ENCODE measurements around the gene PARP11. TPM values are rescaled to one million over a fixed set of nuclear protein-coding genes. Genes with fewer than 3 reads are reported as not detected.

PARP11 gene
- total RNA-seq, 1 donor from 2014 or later = 10.4 TPM

GRCh38 chr12:3815094-3815766 is 58.0 kb downstream of the PARP11 start:
- no peaks in the 10 kb centered on the region for H3K9me3 ChIP-seq (ENCODE audit: insufficient read depth, low read depth, low read length)
- H2AFZ ChIP-seq (ENCODE audit: low read depth, low read length) = no peak overlapping the region
- H3K36me3 ChIP-seq (ENCODE audit: insufficient read depth, low read length) = no peaks in the 10 kb centered on the region
- H3K4me2 ChIP-seq (ENCODE audit: low read length) = no peak overlapping the region
- peaks cover 4% of the 10 kb centered on the region for H3K36me3 Mint-ChIP-seq (ENCODE audit: low read depth, unreplicated experiment)
- TF ChIP-seq EZH2 (IDR thresholded peaks at IDR 0.05; ENCODE audit: insufficient read depth, low read length) (no peak), CTCF (IDR thresholded peaks at IDR 0.05; ENCODE audit: insufficient read depth, low read depth, low read length) (no peak)
- no peak for FAIRE-seq
- H3K9me3 Mint-ChIP-seq (ENCODE audit: unreplicated experiment) = no peaks in the 10 kb centered on the region
- no peaks in the 10 kb centered on the region for H3K4me1 ChIP-seq (ENCODE audit: insufficient read depth, low read length)
- no peaks in the 10 kb centered on the region for H3K27me3 Mint-ChIP-seq (ENCODE audit: low read depth, unreplicated experiment)
- no peak overlapping the region for H3K27ac Mint-ChIP-seq (ENCODE audit: unreplicated experiment)
- peaks cover 3% of the 10 kb centered on the region for H3K4me1 Mint-ChIP-seq (ENCODE audit: low read depth, unreplicated experiment)
- no peaks in the 10 kb centered on the region for H3K27me3 ChIP-seq (ENCODE audit: insufficient read depth, low read length)
- H3K27ac ChIP-seq (ENCODE audit: low read depth, low read length) = no peak overlapping the region
- no peak overlapping the region for H3K9ac ChIP-seq (ENCODE audit: low read length)
- DNase-seq (ENCODE audit: low read depth) = no peak
- no peaks in the 10 kb centered on the region for H4K20me1 ChIP-seq (ENCODE audit: insufficient read depth, low read length)
- no peak overlapping the region for H3K4me3 ChIP-seq (ENCODE audit: insufficient read depth, low read depth, low read length)
- H3K79me2 ChIP-seq (ENCODE audit: insufficient read depth, low read length) = no peaks in the 10 kb centered on the region
- no peak overlapping the region for H3K4me3 Mint-ChIP-seq (ENCODE audit: unreplicated experiment)

- Histone ChIP-seq H3K9ac (ENCODE audit: low read length) (no peak overlapping the region), H3K4me3 (ENCODE audit: insufficient read depth, low read depth, low read length) (no peak overlapping the region), H3K4me2 (ENCODE audit: low read length) (no peak overlapping the region), H3K36me3 (ENCODE audit: insufficient read depth, low read length) (no peaks in the 10 kb centered on the region), H3K9me3 (ENCODE audit: insufficient read depth, low read depth, low read length) (no peaks in the 10 kb centered on the region), H3K27ac (ENCODE audit: low read depth, low read length) (no peak overlapping the region), H3K4me1 (ENCODE audit: insufficient read depth, low read length) (no peaks in the 10 kb centered on the region), H2AFZ (ENCODE audit: low read depth, low read length) (no peak overlapping the region), H4K20me1 (ENCODE audit: insufficient read depth, low read length) (no peaks in the 10 kb centered on the region), H3K27me3 (ENCODE audit: insufficient read depth, low read length) (no peaks in the 10 kb centered on the region), H3K79me2 (ENCODE audit: insufficient read depth, low read length) (no peaks in the 10 kb centered on the region)
- FAIRE-seq (no peak), DNase-seq (ENCODE audit: low read depth) (no peak)
- Mint-ChIP-seq H3K27me3 (ENCODE audit: low read depth, unreplicated experiment) (no peaks in the 10 kb centered on the region), H3K36me3 (ENCODE audit: low read depth, unreplicated experiment) (peaks cover 2% of the 10 kb centered on the region), H3K27ac (ENCODE audit: unreplicated experiment) (no peak overlapping the region), H3K9me3 (ENCODE audit: unreplicated experiment) (no peaks in the 10 kb centered on the region), H3K4me1 (ENCODE audit: low read depth, unreplicated experiment) (no peaks in the 10 kb centered on the region), H3K4me3 (ENCODE audit: unreplicated experiment) (no peak overlapping the region)
- TF ChIP-seq CTCF (IDR thresholded peaks at IDR 0.05; ENCODE audit: insufficient read depth, low read depth, low read length) = no peak
- no peak for TF ChIP-seq EZH2 (IDR thresholded peaks at IDR 0.05; ENCODE audit: insufficient read depth, low read length)
Measured at GRCh38 chr12:3810540-3810939, 62.7 kb downstream of the PARP11 start.

- FAIRE-seq = no peak
Measured at GRCh38 chr12:3810016-3810370, 63.2 kb downstream of the PARP11 start.

More at GRCh38 chr12:3810016-3810370, 63.2 kb downstream of the PARP11 start:
- Mint-ChIP-seq H3K4me1 (ENCODE audit: low read depth, unreplicated experiment) (peaks cover 1% of the 10 kb centered on the region), H3K27ac (ENCODE audit: unreplicated experiment) (no peak overlapping the region), H3K9me3 (ENCODE audit: unreplicated experiment) (no peaks in the 10 kb centered on the region), H3K36me3 (ENCODE audit: low read depth, unreplicated experiment) (peaks cover 2% of the 10 kb centered on the region), H3K4me3 (ENCODE audit: unreplicated experiment) (no peak overlapping the region), H3K27me3 (ENCODE audit: low read depth, unreplicated experiment) (no peaks in the 10 kb centered on the region)
- Histone ChIP-seq H3K27ac (ENCODE audit: low read depth, low read length) (no peak overlapping the region), H3K79me2 (ENCODE audit: insufficient read depth, low read length) (no peaks in the 10 kb centered on the region), H3K4me2 (ENCODE audit: low read length) (no peak overlapping the region), H3K4me3 (ENCODE audit: insufficient read depth, low read depth, low read length) (no peak overlapping the region), H4K20me1 (ENCODE audit: insufficient read depth, low read length) (no peaks in the 10 kb centered on the region), H2AFZ (ENCODE audit: low read depth, low read length) (no peak overlapping the region), H3K27me3 (ENCODE audit: insufficient read depth, low read length) (no peaks in the 10 kb centered on the region), H3K4me1 (ENCODE audit: insufficient read depth, low read length) (no peaks in the 10 kb centered on the region), H3K9me3 (ENCODE audit: insufficient read depth, low read depth, low read length) (no peaks in the 10 kb centered on the region), H3K36me3 (ENCODE audit: insufficient read depth, low read length) (no peaks in the 10 kb centered on the region), H3K9ac (ENCODE audit: low read length) (no peak overlapping the region)
- no peak for TF ChIP-seq CTCF (IDR thresholded peaks at IDR 0.05; ENCODE audit: insufficient read depth, low read depth, low read length)
- TF ChIP-seq EZH2 (IDR thresholded peaks at IDR 0.05; ENCODE audit: insufficient read depth, low read length) = no peak
- no peak for DNase-seq (ENCODE audit: low read depth)
